ENCODE measurements around the gene KIAA0232. TPM values are rescaled to one million over a fixed set of nuclear protein-coding genes. Genes with fewer than 3 reads are reported as not detected.
"Not testable (repeated sequence)": the region's sequence is repeated elsewhere in the genome, so short reads cannot be mapped to it uniquely, and the experiment has no call there.

The KIAA0232 gene
- total and polyA plus RNA-seq, 7 donors, result 8.7 to 79.8 (median 53.3) TPM

GRCh38 chr4:6788123-6788522, 5.6 kb downstream of the KIAA0232 start:
- TF ChIP-seq CTCF (IDR thresholded peaks at IDR 0.05), result no peak
- DNase-seq, result no peak
- H3K36me3 ChIP-seq (ENCODE audit: insufficient read depth in 1 of 2, low read depth in 1 of 2), result peaks cover 0 to 14% of the 10 kb centered on the region in 2 donors
- peak in 3 of 4 donors; percentile 38 to 64 (median 39) for ATAC-seq
- H3K9me3 ChIP-seq, result no peaks in the 10 kb centered on the region
- H3K4me3 ChIP-seq, result no peak overlapping the region
- peaks cover 79% of the 10 kb centered on the region for H3K4me1 ChIP-seq
- H3K27me3 ChIP-seq (ENCODE audit: insufficient read depth in 3 of 3, low read length in 2 of 3), result no peaks in the 10 kb centered on the region
- peak overlapping the region; percentile 83 for H3K27ac ChIP-seq
- WGBS, 3 donors, result 24 to 36% (median 30%) methylated on average over 7 of the region's 7 CpGs
- intact Hi-C loops (cut with DNase I), result loop anchor here in 1 of 2 donors (5.0 kb wide), 1 partner anchor 44 kb away; no protein-coding TSS in a partner anchor

GRCh38 chr4:6791245-6791644, 8.7 kb downstream of the KIAA0232 start:
- not testable (repeated sequence) for H3K27me3 ChIP-seq (ENCODE audit: insufficient read depth in 3 of 3, low read length in 2 of 3); H3K27ac ChIP-seq; DNase-seq; H3K4me3 ChIP-seq; H3K9me3 ChIP-seq; ATAC-seq
- WGBS, 3 donors, result 87 to 93% (median 93%) methylated on average over 4 of the region's 4 CpGs
- Histone ChIP-seq H3K4me1 (peaks cover 78% of the 10 kb centered on the region), H3K36me3 (ENCODE audit: insufficient read depth in 1 of 2, low read depth in 1 of 2) (peaks cover 0 to 14% of the 10 kb centered on the region in 2 donors)
- intact Hi-C loops (cut with DNase I), result loop anchor here in 1 of 2 donors (5.0 kb wide), 1 partner anchor 76 kb away; no protein-coding TSS in a partner anchor

- not testable (repeated sequence) for H3K27ac ChIP-seq; H3K4me3 ChIP-seq; DNase-seq; ATAC-seq; H3K9me3 ChIP-seq; H3K27me3 ChIP-seq (ENCODE audit: insufficient read depth in 3 of 3, low read length in 2 of 3)
- Histone ChIP-seq H3K36me3 (ENCODE audit: insufficient read depth in 1 of 2, low read depth in 1 of 2) (peaks cover 0 to 14% of the 10 kb centered on the region in 2 donors), H3K4me1 (peaks cover 72% of the 10 kb centered on the region)
- intact Hi-C loops (cut with DNase I), result loop anchor here in 1 of 2 donors (5.0 kb wide), 1 partner anchor 76 kb away; no protein-coding TSS in a partner anchor
- WGBS, 3 donors, result 82 to 90% (median 88%) methylated on average over 3 of the region's 3 CpGs
Observed at GRCh38 chr4:6791796-6792195, 9.3 kb downstream of the KIAA0232 start.

GRCh38 chr4:6794189-6794588, 11.7 kb downstream of the KIAA0232 start:
- no peak for TF ChIP-seq CTCF (IDR thresholded peaks at IDR 0.05)
- H3K27ac ChIP-seq, result no peak overlapping the region
- no peak for DNase-seq
- 87 to 93% (median 92%) methylated on average over 4 of the region's 4 CpGs for WGBS, 3 donors
- peaks cover 0 to 12% of the 10 kb centered on the region in 2 donors for H3K36me3 ChIP-seq (ENCODE audit: insufficient read depth in 1 of 2, low read depth in 1 of 2)
- peaks cover 63% of the 10 kb centered on the region for H3K4me1 ChIP-seq
- no peak for ATAC-seq
- no peak overlapping the region for H3K4me3 ChIP-seq
- intact Hi-C loops (cut with DNase I), result loop anchor here in 1 of 2 donors (5.0 kb wide), 1 partner anchor 73 kb away; no protein-coding TSS in a partner anchor
- no peaks in the 10 kb centered on the region for H3K27me3 ChIP-seq (ENCODE audit: insufficient read depth in 3 of 3, low read length in 2 of 3)
- no peaks in the 10 kb centered on the region for H3K9me3 ChIP-seq

- no peak overlapping the region for H3K27ac ChIP-seq
- peaks cover 58% of the 10 kb centered on the region for H3K4me1 ChIP-seq
- peaks cover 0 to 12% of the 10 kb centered on the region in 2 donors for H3K36me3 ChIP-seq (ENCODE audit: insufficient read depth in 1 of 2, low read depth in 1 of 2)
- DNase-seq, result no peak
- H3K9me3 ChIP-seq, result no peaks in the 10 kb centered on the region
- H3K27me3 ChIP-seq (ENCODE audit: insufficient read depth in 3 of 3, low read length in 2 of 3), result no peaks in the 10 kb centered on the region
- intact Hi-C loops (cut with DNase I), result loop anchor here in 1 of 2 donors (5.0 kb wide), 1 partner anchor 51 kb away; no protein-coding TSS in a partner anchor
- WGBS, 3 donors, result 98% methylated on average over 8 of the region's 8 CpGs
- TF ChIP-seq CTCF (IDR thresholded peaks at IDR 0.05), result no peak
- no peak for ATAC-seq
- H3K4me3 ChIP-seq, result no peak overlapping the region
Observed at GRCh38 chr4:6795821-6796220, 13.3 kb downstream of the KIAA0232 start.

- H3K27ac ChIP-seq, result peak overlapping the region; percentile 30
- 96 to 98% (median 96%) methylated on average over 4 of the region's 4 CpGs for WGBS, 3 donors
- intact Hi-C loops (cut with DNase I), result loop anchor here in 1 of 2 donors (5.0 kb wide), 1 partner anchor 50 kb away; no protein-coding TSS in a partner anchor
- peaks cover 61% of the 10 kb centered on the region for H3K4me1 ChIP-seq
- H3K9me3 ChIP-seq; DNase-seq; H3K27me3 ChIP-seq (ENCODE audit: insufficient read depth in 3 of 3, low read length in 2 of 3); H3K36me3 ChIP-seq (ENCODE audit: insufficient read depth in 1 of 2, low read depth in 1 of 2); H3K4me3 ChIP-seq: not testable (repeated sequence)
- ATAC-seq, result peak in 1 of 4 donors; percentile 7
Observed at GRCh38 chr4:6797368-6797767, 14.8 kb downstream of the KIAA0232 start.

Data from psoas muscle (tissue), 8 donors.